Renal pelvis (tissue), 4 donors: ENCODE measurements around the gene CAP2. TPM values are rescaled to one million over a fixed set of nuclear protein-coding genes. Genes with fewer than 3 reads are reported as not detected.
"Not testable (repeated sequence)": the region's sequence is repeated elsewhere in the genome, so short reads cannot be mapped to it uniquely, and the experiment has no call there.

Source experiments
- DNase-seq: peaks from one replicate; pipeline ENCODE4 v3.0.0-alpha.2; 2013
- polyA plus RNA-seq, 3 donors: library from polyadenylated mRNA; unstranded; fragments of 120-200 nt; gene quantifications; one replicate each; pipeline ENCODE4 v1.2.1, GENCODE V29; 2013; ENCODE audit not compliant: insufficient read length in 3 of 3

Gene CAP2
- polyA plus RNA-seq, 3 donors: 12.6 to 13.0 (median 12.6) TPM

DNA sequence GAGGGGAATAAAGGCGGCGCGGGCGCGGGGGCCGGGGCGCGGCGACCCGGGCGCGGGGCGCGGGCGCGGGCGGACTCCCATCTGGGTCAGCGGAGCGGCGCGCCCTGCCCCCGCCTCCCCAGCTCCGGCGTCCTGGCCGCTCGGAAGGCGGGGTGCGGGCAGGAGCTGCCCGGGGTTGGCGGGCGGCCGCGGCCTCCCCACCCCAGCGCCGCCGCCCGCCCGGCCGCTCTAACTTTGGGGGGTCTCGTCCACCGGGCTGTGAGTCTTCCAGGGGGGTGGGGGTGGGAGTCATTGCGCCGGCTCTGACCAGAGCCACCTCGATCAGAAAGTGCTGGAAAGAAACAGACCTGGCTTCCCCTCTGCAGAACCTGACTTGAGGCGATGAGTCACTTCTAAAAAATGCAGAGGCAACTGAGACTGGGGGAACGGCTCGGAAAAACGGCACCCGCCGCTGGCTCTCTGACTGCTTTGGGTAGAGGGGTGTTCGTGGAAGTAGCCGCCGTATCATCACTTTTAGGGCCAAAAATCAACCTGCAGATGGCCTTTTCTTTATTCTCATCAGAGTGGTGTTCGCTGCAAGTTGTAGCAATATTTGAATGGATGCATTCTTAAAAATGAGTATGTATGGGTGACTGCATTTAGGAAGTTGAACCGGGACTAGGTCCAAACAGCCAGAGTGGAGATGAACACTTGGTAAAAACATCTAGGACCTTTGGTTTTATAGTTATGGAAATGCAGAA, 667 bp downstream of the CAP2 start:
- DNase-seq: peak; percentile 72

DNA sequence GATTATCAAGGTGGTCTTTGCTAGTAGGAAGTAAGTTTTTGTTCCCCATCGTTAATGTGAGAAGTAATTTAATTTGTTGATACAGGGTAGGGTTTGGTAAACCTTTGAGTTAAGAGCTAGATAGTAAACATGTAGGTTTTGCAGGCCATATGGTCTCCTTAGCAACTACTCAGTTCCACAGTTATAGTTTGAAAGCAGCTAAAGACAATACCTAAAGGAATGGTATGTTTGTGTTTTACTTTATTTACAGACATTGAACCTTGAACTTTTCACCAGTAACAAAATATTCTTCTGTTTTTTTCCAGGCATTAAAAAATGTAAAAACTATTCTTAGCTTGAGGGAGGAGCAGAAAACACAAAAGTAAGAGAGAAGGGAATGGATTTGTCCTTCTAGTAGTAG, 1.7 kb downstream of the CAP2 start:
- no peak for DNase-seq

GRCh38 chr6:17396256-17396655, 2.9 kb downstream of the CAP2 start:
- no peak for DNase-seq

GRCh38 chr6:17397764-17398194, 4.4 kb downstream of the CAP2 start:
- DNase-seq: no peak

GRCh38 chr6:17405181-17405943, 12.0 kb downstream of the CAP2 start:
- not testable (repeated sequence) for DNase-seq

DNA sequence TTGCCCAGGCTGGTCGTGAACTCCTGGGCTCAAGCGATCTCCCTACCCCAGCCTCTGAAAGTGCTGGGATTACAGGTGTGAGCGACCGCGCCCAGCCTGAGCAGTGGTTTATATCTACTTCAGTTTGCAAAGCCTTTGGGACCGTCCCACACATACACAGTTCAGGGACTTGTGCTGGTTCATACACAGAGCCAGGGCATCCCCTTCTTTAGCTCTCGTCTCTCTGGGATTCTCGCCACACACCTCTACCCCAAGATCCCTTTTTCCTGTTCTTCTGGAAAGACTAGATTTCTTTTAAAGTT, 12.5 kb downstream of the CAP2 start:
- DNase-seq: no peak

DNA sequence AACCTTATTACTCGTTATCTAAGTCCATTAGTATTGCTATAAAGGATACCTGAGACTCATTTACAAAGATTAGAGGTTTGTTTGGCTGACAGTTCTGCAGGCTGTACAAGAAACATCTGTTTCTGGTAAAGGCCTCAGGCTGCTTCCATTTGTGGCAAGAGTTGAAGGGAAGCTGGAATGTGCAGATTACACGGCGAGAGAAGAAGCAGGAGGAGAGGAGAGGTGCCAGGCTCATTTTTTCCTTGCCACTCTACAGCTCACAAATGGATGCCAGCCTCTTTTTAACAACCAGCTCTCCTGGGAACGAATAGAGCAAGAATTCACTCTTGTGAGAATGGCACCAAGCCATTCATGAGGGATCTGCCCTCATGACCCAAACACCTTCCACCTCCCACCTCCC, 14.7 kb downstream of the CAP2 start:
- DNase-seq: no peak

GRCh38 chr6:17410281-17410680, 16.9 kb downstream of the CAP2 start:
- DNase-seq: no peak

DNA sequence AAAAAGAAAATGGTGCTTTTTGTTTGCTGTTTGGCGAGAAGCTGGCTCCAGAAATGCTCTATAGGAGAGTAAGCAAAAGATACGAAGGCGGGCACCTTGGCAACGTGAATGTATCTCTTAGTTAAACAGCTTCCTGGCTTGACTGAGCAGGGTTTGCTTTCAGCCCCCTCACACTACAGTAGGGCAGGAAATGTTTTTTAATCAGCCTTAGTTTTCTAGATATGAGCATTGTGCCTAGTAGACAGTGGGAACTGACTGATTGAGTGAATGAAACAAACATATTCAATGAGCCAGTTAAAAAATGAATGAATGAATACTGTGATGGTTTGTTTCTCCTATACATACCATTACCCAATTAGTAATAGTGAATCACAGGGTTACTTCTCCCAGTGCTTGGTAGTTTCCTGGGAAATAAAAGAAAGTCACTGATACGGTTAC, 19.9 kb downstream of the CAP2 start:
- no peak for DNase-seq

DNA sequence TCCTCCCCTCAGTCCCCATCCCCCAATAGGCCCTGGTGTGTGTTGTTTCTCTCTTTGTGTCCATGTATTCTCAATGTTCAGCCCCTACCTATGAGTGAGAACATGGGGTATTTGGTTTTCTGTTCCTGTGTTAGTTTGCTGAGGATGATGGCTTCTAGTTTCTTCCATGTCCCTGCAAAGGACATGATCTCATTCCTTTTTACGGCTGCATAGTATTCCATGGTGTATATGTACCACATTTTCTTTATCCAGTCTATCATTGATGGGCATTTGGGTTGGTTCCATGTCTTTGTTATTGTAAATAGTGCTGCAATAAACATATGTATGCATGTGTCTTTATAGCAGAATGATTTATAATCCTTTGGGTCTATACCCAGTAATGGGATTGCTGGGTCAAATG, 21.0 kb downstream of the CAP2 start:
- DNase-seq: not testable (repeated sequence)

DNA sequence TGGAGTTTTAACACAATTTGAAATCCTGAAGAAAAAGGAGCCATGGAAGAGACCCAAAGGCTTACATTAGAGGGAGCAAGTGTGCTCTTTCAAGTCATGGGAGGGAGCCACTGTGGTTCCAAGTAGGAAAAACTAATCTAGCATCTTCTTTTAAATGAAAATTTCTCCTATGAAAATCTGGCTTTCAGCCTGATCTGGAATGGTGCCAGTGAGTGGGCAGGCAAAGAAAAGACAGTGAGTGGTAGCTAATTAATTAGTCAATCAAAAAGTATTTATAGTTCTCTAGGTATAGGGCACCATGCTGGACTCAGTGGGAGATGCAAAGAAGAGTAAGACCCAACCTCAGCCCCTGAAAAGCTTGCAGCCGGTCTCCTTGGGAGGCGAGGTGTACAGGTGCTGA, 21.9 kb downstream of the CAP2 start:
- no peak for DNase-seq

- no peak for DNase-seq
Measured at GRCh38 chr6:17416806-17417205, 23.4 kb downstream of the CAP2 start.

DNA sequence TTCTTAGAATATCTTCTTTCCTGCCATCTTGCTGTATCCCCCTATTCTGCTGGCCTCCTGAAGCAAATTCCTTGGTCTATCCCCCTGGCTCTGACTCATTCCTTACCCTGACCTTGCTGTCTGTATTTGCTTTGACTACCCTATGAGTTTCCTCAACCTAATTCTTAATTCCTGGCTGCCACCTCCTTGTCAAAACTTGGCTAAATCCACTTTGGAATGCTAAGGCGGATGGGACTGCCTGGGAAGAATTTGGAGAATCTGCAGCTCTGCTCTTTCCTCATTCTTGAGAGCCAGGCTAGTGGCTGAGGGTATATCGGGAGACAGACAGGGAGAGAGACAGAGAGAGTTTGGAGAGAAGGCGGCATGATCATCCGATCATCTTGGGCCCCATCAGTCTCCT, 24.4 kb downstream of the CAP2 start:
- DNase-seq: no peak

- no peak for DNase-seq
Measured at GRCh38 chr6:17418281-17419188, 25.1 kb downstream of the CAP2 start.

- no peak for DNase-seq
Measured at GRCh38 chr6:17419189-17419575, 25.8 kb downstream of the CAP2 start.

DNA sequence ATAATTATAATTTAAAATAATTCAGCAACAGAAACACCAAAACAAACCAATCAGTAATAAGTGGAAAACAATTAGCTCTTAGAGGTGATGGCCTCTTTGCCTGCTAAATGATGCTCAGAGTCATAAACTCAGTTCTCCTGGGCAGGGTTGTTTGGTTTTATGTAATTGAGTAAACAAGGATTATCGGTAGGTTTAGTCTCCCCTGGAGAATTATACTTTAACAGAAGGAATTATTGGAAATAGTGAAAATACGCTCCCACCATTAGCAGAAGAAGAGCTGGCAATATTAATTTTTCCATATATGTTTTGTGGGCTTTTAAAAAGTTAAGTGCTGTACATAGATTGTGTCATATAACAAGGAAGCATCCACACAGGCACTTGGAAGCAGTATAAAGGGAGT, 27.0 kb downstream of the CAP2 start:
- DNase-seq: no peak

- DNase-seq: no peak
Measured at GRCh38 chr6:17421406-17421805, 28.0 kb downstream of the CAP2 start.

DNA sequence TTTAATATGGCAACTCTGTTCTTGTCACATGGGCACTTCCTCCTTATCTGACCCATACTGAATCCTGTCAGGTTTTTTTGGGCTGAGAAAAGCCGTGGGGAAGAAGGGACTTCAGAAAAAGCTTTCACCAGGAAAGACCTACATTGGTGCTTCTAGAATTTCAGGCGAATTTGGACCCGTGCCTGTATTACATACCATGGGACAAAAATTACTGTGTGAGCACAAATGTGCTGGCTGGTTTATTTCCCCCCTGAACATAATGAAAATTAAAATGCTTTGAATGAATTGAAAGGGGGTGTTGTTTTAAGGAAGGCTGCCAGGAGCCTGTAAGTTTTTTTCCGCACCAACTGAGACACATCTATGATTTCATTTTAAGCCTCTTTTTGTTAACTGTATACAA, 29.6 kb downstream of the CAP2 start:
- DNase-seq: no peak

DNA sequence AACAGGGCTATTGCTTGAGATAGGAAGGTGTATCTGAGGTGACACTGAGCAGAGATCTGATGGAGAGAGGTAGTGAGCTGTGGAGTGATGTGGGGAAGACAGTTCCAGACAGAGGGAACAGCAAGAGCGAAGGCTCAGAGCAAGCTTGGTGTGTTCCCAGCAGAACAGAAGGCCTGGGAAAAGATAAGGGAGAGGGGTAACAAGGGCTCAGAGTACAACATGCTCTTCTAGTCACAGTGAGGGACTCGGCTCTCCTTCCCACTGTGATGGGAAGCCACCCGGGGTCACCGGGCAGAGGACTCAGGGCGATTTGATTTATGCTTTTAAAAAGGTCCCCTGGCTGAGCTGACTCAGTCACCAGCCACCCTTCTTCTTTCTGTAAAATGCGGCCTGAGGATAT, 33.7 kb downstream of the CAP2 start:
- no peak for DNase-seq

GRCh38 chr6:17427617-17428016, 34.2 kb downstream of the CAP2 start:
- DNase-seq: no peak

- DNase-seq: not testable (repeated sequence)
Measured at GRCh38 chr6:17428595-17429120, 35.3 kb downstream of the CAP2 start.

- DNase-seq: no peak
Measured at GRCh38 chr6:17429383-17430061, 36.1 kb downstream of the CAP2 start.
